Subcutaneous abdominal adipose tissue (tissue), 5 donors: ENCODE data around the gene CRTC1.

Source experiments
- H3K27ac ChIP-seq: one replicate; pipeline ENCODE4 v1.7.0; 2013; ENCODE audit warnings: low read depth, mild to moderate bottlenecking, inconsistent platforms, low read length, moderate library complexity
- H3K27me3 ChIP-seq, 5 donors: one replicate each; pipeline ENCODE4 v1.7.0; 2013; ENCODE audit warnings: low read length in 5 of 5, inconsistent platforms in 1 of 5; ENCODE audit not compliant: control insufficient read depth in 5 of 5, insufficient read depth in 4 of 5
- H3K36me3 ChIP-seq, 5 donors: one replicate each; pipeline ENCODE4 v1.7.0; 2013; ENCODE audit warnings: low read length in 5 of 5; ENCODE audit not compliant: control insufficient read depth in 5 of 5, insufficient read depth in 5 of 5
- H3K4me1 ChIP-seq, 5 donors: one replicate each; pipeline ENCODE4 v1.7.0; 2013; ENCODE audit warnings: low read length in 5 of 5, mild to moderate bottlenecking in 3 of 5, moderate library complexity in 1 of 5; ENCODE audit not compliant: control insufficient read depth in 5 of 5, insufficient read depth in 5 of 5
- H3K4me3 ChIP-seq, 5 donors: one replicate each; pipeline ENCODE4 v1.7.0; 2013; ENCODE audit warnings: low read length in 5 of 5, low read depth in 1 of 5
- H3K9ac ChIP-seq, 5 donors: one replicate each; pipeline ENCODE4 v1.7.0; 2013; ENCODE audit warnings: low read length in 5 of 5, mild to moderate bottlenecking in 4 of 5, moderate library complexity in 3 of 5
- H3K9me3 ChIP-seq, 5 donors: one replicate each; pipeline ENCODE4 v1.7.0; 2013; ENCODE audit warnings: low read length in 5 of 5; ENCODE audit not compliant: control insufficient read depth in 5 of 5
- donor health status: healthy.
- donor health status: healthy.
- donor health status: healthy.
- donor health status: healthy.
- donor health status: healthy.

CRTC1 gene

DNA sequence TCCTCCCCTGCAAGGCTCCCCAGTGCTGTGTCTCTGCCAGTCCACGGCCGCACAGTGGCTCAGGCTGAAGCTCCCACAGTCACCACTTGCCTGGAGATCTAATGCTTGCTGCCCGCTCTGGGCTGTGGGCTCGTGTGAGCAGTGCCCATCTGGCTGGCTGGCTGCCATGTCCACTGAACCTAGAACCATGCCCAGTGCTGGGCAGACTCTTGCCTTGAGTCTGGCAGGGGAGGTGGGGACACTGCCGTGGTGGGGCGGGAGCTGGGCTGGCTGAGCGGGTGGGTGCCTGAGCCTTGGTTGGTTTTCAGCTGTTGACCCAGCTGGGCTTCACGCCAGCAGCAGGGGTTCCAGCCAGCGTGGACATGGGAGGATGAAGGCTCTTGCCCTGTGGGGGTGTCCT lies 52.3 kb downstream of the CRTC1 start:
- Histone ChIP-seq H3K27me3 (no peaks in the 10 kb centered on the region), H3K4me1 (peaks cover 0 to 12% (median 9%) of the 10 kb centered on the region in 5 donors), H3K4me3 (no peak overlapping the region), H3K9me3 (no peaks in the 10 kb centered on the region), H3K9ac (no peak overlapping the region), H3K27ac (no peak overlapping the region), H3K36me3 (peaks cover 0 to 4% (median 0%) of the 10 kb centered on the region in 5 donors)

GRCh38 chr19:18736415-18737336 lies 53.2 kb downstream of the CRTC1 start:
- H3K27me3 ChIP-seq: no peaks in the 10 kb centered on the region
- H3K4me1 ChIP-seq: peaks cover 2 to 19% (median 9%) of the 10 kb centered on the region in 5 donors
- no peak overlapping the region for H3K4me3 ChIP-seq
- H3K9me3 ChIP-seq: no peaks in the 10 kb centered on the region
- H3K9ac ChIP-seq: no peak overlapping the region
- H3K36me3 ChIP-seq: peaks cover 0 to under 1% (median 0%) of the 10 kb centered on the region in 5 donors
- no peak overlapping the region for H3K27ac ChIP-seq

GRCh38 chr19:18737337-18737953 lies 54.0 kb downstream of the CRTC1 start:
- Histone ChIP-seq H3K36me3 (no peaks in the 10 kb centered on the region), H3K9ac (no peak overlapping the region), H3K9me3 (no peaks in the 10 kb centered on the region), H3K27ac (no peak overlapping the region), H3K27me3 (no peaks in the 10 kb centered on the region), H3K4me1 (peaks cover 2 to 19% (median 14%) of the 10 kb centered on the region in 5 donors), H3K4me3 (no peak overlapping the region)

DNA sequence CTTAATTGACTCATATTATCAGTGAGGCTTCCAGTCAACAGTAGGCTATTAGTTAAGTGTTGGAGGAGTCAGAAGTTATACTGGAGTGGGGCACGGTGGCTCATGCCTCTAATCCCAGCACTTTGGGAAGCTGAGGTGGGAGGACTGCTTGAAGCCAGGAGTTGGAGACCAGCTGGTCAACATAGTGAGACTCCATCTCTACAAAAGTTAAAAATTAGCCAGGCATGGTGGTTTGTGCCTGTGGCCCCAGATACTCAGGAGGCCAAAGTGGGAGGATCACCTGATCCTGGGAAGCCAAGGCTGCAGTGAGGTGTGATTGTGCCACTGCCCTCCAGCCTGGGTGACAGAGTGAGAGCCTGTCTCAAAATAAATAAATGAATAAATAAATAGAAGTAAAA lies 54.5 kb downstream of the CRTC1 start:
- Histone ChIP-seq H3K36me3 (no peaks in the 10 kb centered on the region), H3K9me3 (no peaks in the 10 kb centered on the region), H3K9ac (no peak overlapping the region), H3K27me3 (no peaks in the 10 kb centered on the region), H3K4me1 (peaks cover 2 to 18% (median 13%) of the 10 kb centered on the region in 5 donors), H3K27ac (no peak overlapping the region), H3K4me3 (no peak overlapping the region)

DNA sequence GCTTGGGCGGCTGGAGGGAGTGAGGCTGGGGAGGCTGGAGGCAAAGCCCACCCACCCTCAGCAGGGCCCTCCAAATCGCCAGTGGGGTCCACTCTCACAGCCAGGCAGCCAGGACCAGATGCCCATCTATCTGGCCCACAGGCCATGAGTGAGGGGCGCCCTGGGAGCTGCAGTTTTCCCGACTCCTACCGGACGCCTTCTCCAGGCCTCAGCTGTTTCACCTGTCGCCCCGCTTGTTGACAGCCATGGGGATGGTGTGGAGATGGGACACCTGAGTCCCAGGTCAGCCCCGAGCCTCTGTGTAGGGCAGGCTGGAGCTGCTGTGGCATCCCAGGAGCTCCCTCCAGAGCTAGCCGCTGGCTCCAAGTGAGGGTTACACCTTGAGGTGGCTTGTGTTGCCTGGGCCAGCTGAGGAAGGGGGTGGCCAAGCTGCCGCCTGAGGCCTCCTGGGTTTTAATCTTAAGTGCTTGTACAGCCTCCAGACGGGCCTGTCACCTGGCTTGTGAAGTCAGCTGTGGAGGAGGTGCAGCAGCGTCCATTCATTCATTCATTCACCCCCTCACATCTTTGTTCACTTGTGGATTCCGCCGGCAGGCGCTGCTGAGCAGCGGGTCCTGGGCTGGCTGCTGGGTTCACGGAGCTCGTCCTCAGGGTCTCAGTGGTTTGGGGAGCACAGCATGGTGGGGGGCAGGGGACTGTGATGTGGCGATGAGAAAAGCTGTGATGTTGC lies 55.6 kb downstream of the CRTC1 start:
- Histone ChIP-seq H3K9ac (no peak overlapping the region), H3K4me1 (peaks cover 0 to 12% (median 8%) of the 10 kb centered on the region in 5 donors), H3K27me3 (no peaks in the 10 kb centered on the region), H3K27ac (no peak overlapping the region), H3K4me3 (no peak overlapping the region), H3K36me3 (peaks cover 0 to 4% (median 0%) of the 10 kb centered on the region in 5 donors), H3K9me3 (no peaks in the 10 kb centered on the region)

GRCh38 chr19:18741124-18742121 lies 57.9 kb downstream of the CRTC1 start:
- Histone ChIP-seq H3K4me3 (no peak overlapping the region), H3K27ac (no peak overlapping the region), H3K4me1 (peaks cover 0 to 12% (median 8%) of the 10 kb centered on the region in 5 donors), H3K27me3 (no peaks in the 10 kb centered on the region), H3K36me3 (peaks cover 0 to 9% (median 4%) of the 10 kb centered on the region in 5 donors), H3K9me3 (no peaks in the 10 kb centered on the region), H3K9ac (peak overlapping the region in 1 of 5 donors; percentile 14)

DNA sequence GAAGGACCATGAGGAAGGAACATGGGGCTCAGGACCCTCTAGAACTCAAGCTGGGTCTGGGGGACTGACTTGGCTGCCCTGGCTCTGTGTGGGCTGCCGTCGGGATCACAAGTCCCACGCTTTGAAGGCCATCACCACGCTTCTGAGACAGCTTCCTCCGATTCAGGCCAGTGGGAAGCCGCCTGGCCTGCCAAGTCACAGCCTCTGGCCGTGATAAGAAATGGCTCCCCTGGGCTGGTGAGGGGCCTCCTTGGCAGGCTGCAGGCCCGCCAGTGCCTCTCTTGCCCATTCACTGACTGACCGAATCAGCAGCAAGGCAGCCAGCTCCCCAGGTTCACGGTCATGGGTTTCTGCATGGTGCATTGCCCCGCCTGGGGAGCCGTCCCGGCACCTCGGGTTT lies 58.8 kb downstream of the CRTC1 start:
- Histone ChIP-seq H3K36me3 (peaks cover 0 to 9% (median 4%) of the 10 kb centered on the region in 5 donors), H3K4me1 (peaks cover 0 to 12% (median 8%) of the 10 kb centered on the region in 5 donors), H3K9me3 (no peaks in the 10 kb centered on the region), H3K27ac (no peak overlapping the region), H3K4me3 (no peak overlapping the region), H3K27me3 (no peaks in the 10 kb centered on the region), H3K9ac (no peak overlapping the region)

- Histone ChIP-seq H3K27ac (no peak overlapping the region), H3K36me3 (peaks cover 0 to 9% (median 4%) of the 10 kb centered on the region in 5 donors), H3K9me3 (no peaks in the 10 kb centered on the region), H3K4me1 (peaks cover 0 to 12% (median 8%) of the 10 kb centered on the region in 5 donors), H3K4me3 (no peak overlapping the region), H3K27me3 (no peaks in the 10 kb centered on the region), H3K9ac (no peak overlapping the region)
Measured at GRCh38 chr19:18742838-18743783, 59.6 kb downstream of the CRTC1 start.
